ENCODE measurements around the gene CDC14B. TPM values are rescaled to one million over a fixed set of nuclear protein-coding genes. Genes with fewer than 3 reads are reported as not detected.

Gene CDC14B
- total RNA-seq, 1 experiment from 2014 or later, result 28.4 TPM

- H3K14ac ChIP-seq (ENCODE audit: insufficient read depth, low read length), result no peak overlapping the region
- no peak for TF ChIP-seq CTCF (conservative IDR thresholded peaks at IDR 0.05)
- H3K4me1 ChIP-seq (ENCODE audit: insufficient read depth, low read length), result no peaks in the 10 kb centered on the region
- H3K4me2 ChIP-seq (ENCODE audit: insufficient read depth, insufficient read length, low read length), result no peak overlapping the region
- H3K27me3 Mint-ChIP-seq (ENCODE audit: low read depth), result no peaks in the 10 kb centered on the region
- no peak overlapping the region for H3K23ac ChIP-seq (ENCODE audit: insufficient read length, low read depth, low read length)
- no peaks in the 10 kb centered on the region for H3K9me3 ChIP-seq (ENCODE audit: control insufficient read depth, low read depth, low read length)
- no peaks in the 10 kb centered on the region for H3K27me3 ChIP-seq (ENCODE audit: insufficient read depth, low read length)
- H3K56ac ChIP-seq (ENCODE audit: insufficient read length, low read depth, low read length), result no peak overlapping the region
- H2BK20ac ChIP-seq (ENCODE audit: low read depth, low read length, poor library complexity, severe bottlenecking), result no peak overlapping the region
- no peak overlapping the region for H3K4ac ChIP-seq (ENCODE audit: low read depth, low read length)
- DNase-seq, result no peak
- no peak overlapping the region for H2BK5ac ChIP-seq (ENCODE audit: insufficient read length, low read length)
- H2BK15ac ChIP-seq (ENCODE audit: low read depth, low read length), result no peak overlapping the region
- no peak overlapping the region for H2AFZ ChIP-seq (ENCODE audit: low read length)
- no peak overlapping the region for H2BK120ac ChIP-seq (ENCODE audit: low read depth, low read length, poor library complexity, severe bottlenecking)
- no peaks in the 10 kb centered on the region for H3K79me1 ChIP-seq (ENCODE audit: insufficient read depth, low read depth, low read length, poor library complexity, severe bottlenecking)
- peaks cover 31 to 46% (median 35%) of the 10 kb centered on the region in 3 experiments; a peak in 6 of 7 replicates for H3K36me3 Mint-ChIP-seq (ENCODE audit: insufficient read depth in 1 of 3, low read depth in 3 of 3)
- no peak overlapping the region for H2BK12ac ChIP-seq (ENCODE audit: insufficient read length, low read depth, low read length)
- peak overlapping the region in 1 of 3 experiments; percentile 65; a peak in 1 of 7 replicates for H3K27ac Mint-ChIP-seq
- no peaks in the 10 kb centered on the region for H3K79me2 ChIP-seq (ENCODE audit: insufficient read depth, low read length)
- H3K4me3 Mint-ChIP-seq, result no peak overlapping the region
- no peak overlapping the region for H3K9ac ChIP-seq (ENCODE audit: extremely low read depth, insufficient read length, low read length)
- H3K4me1 Mint-ChIP-seq, result no peaks in the 10 kb centered on the region
- H3T11ph ChIP-seq (ENCODE audit: low read length), result no peak overlapping the region
- no CpG with 5 or more reads among the region's 7 CpGs for WGBS (ENCODE audit: extremely low coverage, insufficient read length, low lambda C conversion rate)
- no peak overlapping the region for H4K91ac ChIP-seq (ENCODE audit: insufficient read length, low read depth, low read length)
- no peak overlapping the region for H3K18ac ChIP-seq (ENCODE audit: insufficient read length, low read depth, low read length)
- no peak overlapping the region for H3K27ac ChIP-seq (ENCODE audit: insufficient read length, low read depth, low read length)
- H4K5ac ChIP-seq (ENCODE audit: insufficient read length, low read depth, low read length), result no peak overlapping the region
- H2AK5ac ChIP-seq (ENCODE audit: insufficient read length, low read length), result no peak overlapping the region
- no peaks in the 10 kb centered on the region for H3K23me2 ChIP-seq (ENCODE audit: insufficient read length, low read depth, low read length, poor library complexity, severe bottlenecking)
- no peaks in the 10 kb centered on the region for H3K9me3 Mint-ChIP-seq
- no peaks in the 10 kb centered on the region for H4K20me1 ChIP-seq (ENCODE audit: control insufficient read depth, insufficient read depth, insufficient read length)
- no peak overlapping the region for H4K8ac ChIP-seq (replicated peaks; ENCODE audit: insufficient read length, low read depth, low read length)
These were observed 96.3 kb downstream of the CDC14B start for GRCh38 chr9:96523374-96523773.
